H9 (cell line): ENCODE results near the gene ROBO2. TPM values are rescaled to one million over a fixed set of nuclear protein-coding genes. Genes with fewer than 3 reads are reported as not detected.

Experiments used
- DNase-seq: peaks from one replicate; pipeline ENCODE4 v3.0.0-alpha.2; 2017
- H2AFZ ChIP-seq: one replicate; pipeline ENCODE4 v1.6.1; 2013; ENCODE audit warnings: mild to moderate bottlenecking, low read length, control low read depth, moderate library complexity
- H2AK5ac ChIP-seq: 2 replicates; pipeline ENCODE4 v1.6.1; 2013; ENCODE audit warnings: low read length, control low read depth, mixed read lengths; ENCODE audit not compliant: insufficient read length
- H2BK120ac ChIP-seq: one replicate; pipeline ENCODE4 v1.6.1; 2013; ENCODE audit warnings: low read depth, mild to moderate bottlenecking, low read length, control low read depth, inconsistent platforms; ENCODE audit not compliant: poor library complexity, severe bottlenecking
- H2BK12ac ChIP-seq: 2 replicates; pipeline ENCODE4 v1.6.1; 2013; ENCODE audit warnings: low read length, control low read depth, mixed read lengths, low read depth; ENCODE audit not compliant: insufficient read length
- H2BK15ac ChIP-seq: 2 replicates; pipeline ENCODE4 v1.6.1; 2013; ENCODE audit warnings: low read depth, low read length, control low read depth
- H2BK20ac ChIP-seq: one replicate; pipeline ENCODE4 v1.6.1; 2013; ENCODE audit warnings: low read depth, mild to moderate bottlenecking, low read length, control low read depth, inconsistent platforms; ENCODE audit not compliant: poor library complexity, severe bottlenecking
- H2BK5ac ChIP-seq: 2 replicates; pipeline ENCODE4 v1.6.1; 2013; ENCODE audit warnings: low read length, control low read depth, mixed read lengths; ENCODE audit not compliant: insufficient read length
- H3K14ac ChIP-seq: 2 replicates; pipeline ENCODE4 v1.6.1; 2013; ENCODE audit warnings: low read length, control low read depth; ENCODE audit not compliant: insufficient read depth
- H3K18ac ChIP-seq: 2 replicates; pipeline ENCODE4 v1.6.1; 2013; ENCODE audit warnings: low read depth, mild to moderate bottlenecking, mixed read lengths, low read length, control low read depth; ENCODE audit not compliant: insufficient read length
- H3K23ac ChIP-seq: 2 replicates; pipeline ENCODE4 v1.6.1; 2013; ENCODE audit warnings: low read length, control low read depth, mixed read lengths, low read depth; ENCODE audit not compliant: insufficient read length
- H3K23me2 ChIP-seq: 2 replicates; pipeline ENCODE4 v1.6.1; 2013; ENCODE audit warnings: low read depth, mild to moderate bottlenecking, mixed read lengths, low read length, control low read depth; ENCODE audit not compliant: insufficient read length, poor library complexity, severe bottlenecking
- H3K27ac ChIP-seq: 2 replicates; pipeline ENCODE4 v1.5.1; 2013; ENCODE audit warnings: low read length, control low read depth, mixed read lengths, low read depth; ENCODE audit not compliant: insufficient read length
- H3K27me3 ChIP-seq: 2 replicates; pipeline ENCODE4 v1.6.1; 2013; ENCODE audit warnings: low read length, control low read depth, inconsistent platforms; ENCODE audit not compliant: insufficient read depth
- H3K4ac ChIP-seq: 2 replicates; pipeline ENCODE4 v1.6.1; 2013; ENCODE audit warnings: low read depth, mild to moderate bottlenecking, control low read depth, inconsistent platforms, low read length, moderate library complexity
- H3K4me1 ChIP-seq: 2 replicates; pipeline ENCODE4 v1.6.1; 2013; ENCODE audit warnings: low read length, control low read depth, inconsistent platforms; ENCODE audit not compliant: insufficient read depth
- H3K4me2 ChIP-seq: 2 replicates; pipeline ENCODE4 v1.6.1; 2013; ENCODE audit warnings: low read length, control low read depth, mixed read lengths; ENCODE audit not compliant: insufficient read length, insufficient read depth
- H3K56ac ChIP-seq: 2 replicates; pipeline ENCODE4 v1.6.1; 2013; ENCODE audit warnings: low read depth, mild to moderate bottlenecking, mixed read lengths, low read length, control low read depth; ENCODE audit not compliant: insufficient read length
- H3K79me1 ChIP-seq: 2 replicates; pipeline ENCODE4 v1.6.1; 2013; ENCODE audit warnings: low read depth, mild to moderate bottlenecking, moderate library complexity, low read length, control low read depth, inconsistent platforms; ENCODE audit not compliant: insufficient read depth, poor library complexity, severe bottlenecking
- H3K79me2 ChIP-seq: 2 replicates; pipeline ENCODE4 v1.6.1; 2013; ENCODE audit warnings: low read length, control low read depth, inconsistent platforms; ENCODE audit not compliant: insufficient read depth
- H3K9ac ChIP-seq: 2 replicates; pipeline ENCODE4 v1.6.1; 2013; ENCODE audit warnings: low read length, control low read depth, mixed read lengths; ENCODE audit not compliant: insufficient read length; ENCODE audit errors: extremely low read depth
- H3K9me3 ChIP-seq: one replicate; pipeline ENCODE4 v1.6.1; 2013; ENCODE audit warnings: low read depth, low read length, inconsistent platforms; ENCODE audit not compliant: control insufficient read depth
- H3T11ph ChIP-seq: one replicate; pipeline ENCODE4 v1.6.1; 2013; ENCODE audit warnings: mild to moderate bottlenecking, low read length, control low read depth, inconsistent platforms
- H4K20me1 ChIP-seq: one replicate; pipeline ENCODE4 v1.6.1; 2013; ENCODE audit not compliant: control insufficient read depth, insufficient read length, insufficient read depth
- H4K5ac ChIP-seq: 2 replicates; pipeline ENCODE4 v1.6.1; 2013; ENCODE audit warnings: low read depth, mild to moderate bottlenecking, mixed read lengths, low read length, control low read depth; ENCODE audit not compliant: insufficient read length
- H4K8ac ChIP-seq: replicated peaks from 2 replicates; pipeline ENCODE4 v1.6.1; 2013; ENCODE audit warnings: low read length, control low read depth, mixed read lengths, low read depth; ENCODE audit not compliant: insufficient read length
- H4K91ac ChIP-seq: 2 replicates; pipeline ENCODE4 v1.6.1; 2013; ENCODE audit warnings: low read depth, mild to moderate bottlenecking, moderate library complexity, mixed read lengths, low read length, control low read depth; ENCODE audit not compliant: insufficient read length
- H3K27ac Mint-ChIP-seq, 3 experiments: 2 replicates in 2 of 3; 3 replicates in 1 of 3; pipeline ENCODE4 v1.8.0; 2020 to 2021; ENCODE audit warnings: mixed read lengths in 3 of 3, mild to moderate bottlenecking in 1 of 3, moderate library complexity in 1 of 3
- H3K27me3 Mint-ChIP-seq: 2 replicates; pipeline ENCODE4 v1.8.0; 2021; ENCODE audit warnings: low read depth, mild to moderate bottlenecking, moderate library complexity, mixed read lengths
- H3K36me3 Mint-ChIP-seq, 3 experiments: 2 replicates in 2 of 3; 3 replicates in 1 of 3; pipeline ENCODE4 v1.8.0; 2020 to 2021; ENCODE audit warnings: low read depth in 3 of 3, mixed read lengths in 3 of 3; ENCODE audit not compliant: insufficient read depth in 1 of 3
- H3K4me1 Mint-ChIP-seq, 2 experiments: 2 replicates each; pipeline ENCODE4 v1.8.0; 2020; ENCODE audit warnings: mixed read lengths in 2 of 2
- H3K4me3 Mint-ChIP-seq, 2 experiments: 2 replicates in 1 of 2; 3 replicates in 1 of 2; pipeline ENCODE4 v1.8.0; 2020 to 2021; ENCODE audit warnings: mild to moderate bottlenecking in 2 of 2, mixed read lengths in 2 of 2, moderate library complexity in 1 of 2
- H3K9me3 Mint-ChIP-seq, 2 experiments: 2 replicates in 1 of 2; 3 replicates in 1 of 2; pipeline ENCODE4 v1.8.0; 2020; ENCODE audit warnings: mild to moderate bottlenecking in 2 of 2, mixed read lengths in 2 of 2, moderate library complexity in 1 of 2
- CTCF ChIP-seq: fragments of 200-600 bp; sonication (generic); conservative IDR thresholded peaks from 3 replicates; pipeline ENCODE4 v1.8.0; 2021; ENCODE audit warnings: antibody characterized with exemption, mild to moderate bottlenecking
- WGBS: extraction: QIAGEN DNeasy Blood & Tissue Kit; methylation state at CpG from one replicate; pipeline ENCODE4 v1.1.7; 2013; ENCODE audit warnings: missing lambda C conversion rate, low lambda C conversion rate, mixed read lengths; ENCODE audit not compliant: insufficient read length; ENCODE audit errors: extremely low coverage; 5-methylcytosine and 5-hydroxymethylcytosine counted together
- total RNA-seq: library from RNA; stranded (reverse); gene quantifications from 2 replicates; pipeline ENCODE4 v1.2.1, GENCODE V29; 2021

Gene ROBO2
- total RNA-seq, 1 experiment from 2014 or later, result 2.3 TPM

GRCh38 chr3:77468626-77469020 is 428.7 kb downstream of the ROBO2 start:
- Histone ChIP-seq H3K4me1 (peaks cover 3% of the 10 kb centered on the region; the same call in 1 of the 2 replicates), H3K27ac (no peak overlapping the region), H3K79me1 (no peaks in the 10 kb centered on the region), H2BK5ac (no peak overlapping the region), H4K8ac (no peak overlapping the region), H3K23ac (no peak overlapping the region), H3T11ph (no peak overlapping the region), H4K20me1 (no peaks in the 10 kb centered on the region), H2BK20ac (no peak overlapping the region), H2AFZ (no peak overlapping the region), H3K27me3 (no peaks in the 10 kb centered on the region), H3K9ac (no peak overlapping the region), H2BK12ac (no peak overlapping the region), H3K56ac (no peak overlapping the region), H3K79me2 (no peaks in the 10 kb centered on the region), H4K5ac (no peak overlapping the region), H2BK15ac (no peak overlapping the region), H3K23me2 (no peaks in the 10 kb centered on the region), H2BK120ac (no peak overlapping the region), H3K4ac (no peak overlapping the region), H3K4me2 (no peak overlapping the region), H3K14ac (no peak overlapping the region), H2AK5ac (no peak overlapping the region), H3K9me3 (no peaks in the 10 kb centered on the region), H3K18ac (no peak overlapping the region), H4K91ac (no peak overlapping the region)
- no peak for DNase-seq
- H3K4me3 Mint-ChIP-seq, result no peak overlapping the region
- WGBS, result no CpG with 5 or more reads among the region's 3 CpGs
- H3K36me3 Mint-ChIP-seq, result peaks cover 4 to 8% (median 5%) of the 10 kb centered on the region in 3 experiments; a peak in 6 of 7 replicates
- no peak for TF ChIP-seq CTCF
- H3K4me1 Mint-ChIP-seq, result peaks cover 4% of the 10 kb centered on the region in 2 experiments; a peak in 2 of 4 replicates
- H3K27me3 Mint-ChIP-seq, result no peaks in the 10 kb centered on the region
- H3K27ac Mint-ChIP-seq, result no peak overlapping the region
- peaks cover 4 to 6% of the 10 kb centered on the region in 2 experiments; a peak in 3 of 5 replicates for H3K9me3 Mint-ChIP-seq
